GM19372 (cell line): ENCODE data around the gene TCL1A.
A peak's percentile ranks its signal among the peaks of the same experiment; 100 is the strongest.

Experiments
- ATAC-seq: cut with Tn5 transposase; IDR thresholded peaks from one replicate; pipeline ENCODE4 v1.9.1; 2021; ENCODE audit warnings: mild to moderate bottlenecking, low read depth, moderate library complexity; ENCODE audit not compliant: unreplicated experiment

The TCL1A gene

GRCh38 chr14:95707327-95707726 lies 6.6 kb downstream of the TCL1A start:
- no peak for ATAC-seq

- no peak for ATAC-seq
Observed at GRCh38 chr14:95705518-95705917, 8.4 kb downstream of the TCL1A start.

GRCh38 chr14:95703805-95704204 lies 10.1 kb downstream of the TCL1A start:
- ATAC-seq, result no peak

- no peak for ATAC-seq
Observed at GRCh38 chr14:95703341-95703740, 10.6 kb downstream of the TCL1A start.

GRCh38 chr14:95701846-95702221 lies 12.1 kb downstream of the TCL1A start:
- no peak for ATAC-seq

- no peak for ATAC-seq
Observed at GRCh38 chr14:95700221-95700976, 13.5 kb downstream of the TCL1A start.

GRCh38 chr14:95699412-95699811 lies 14.5 kb downstream of the TCL1A start:
- peak; percentile 39 for ATAC-seq

- ATAC-seq, result no peak
Observed at GRCh38 chr14:95698287-95698686, 15.6 kb downstream of the TCL1A start.

- peak; percentile 67 for ATAC-seq
Observed at GRCh38 chr14:95697764-95698163, 16.2 kb downstream of the TCL1A start.

GRCh38 chr14:95696741-95697140 lies 17.2 kb downstream of the TCL1A start:
- ATAC-seq, result no peak

GRCh38 chr14:95695913-95696312 lies 18.0 kb downstream of the TCL1A start:
- ATAC-seq, result no peak

- ATAC-seq, result no peak
Observed at GRCh38 chr14:95695051-95695450, 18.9 kb downstream of the TCL1A start.

GRCh38 chr14:95692109-95692508 lies 21.8 kb downstream of the TCL1A start:
- no peak for ATAC-seq

- no peak for ATAC-seq
Observed at GRCh38 chr14:95691591-95691990, 22.3 kb downstream of the TCL1A start.

GRCh38 chr14:95690815-95691214 lies 23.1 kb downstream of the TCL1A start:
- no peak for ATAC-seq

- ATAC-seq, result no peak
Observed at GRCh38 chr14:95689441-95689840, 24.5 kb downstream of the TCL1A start.

GRCh38 chr14:95686935-95687334 lies 27.0 kb downstream of the TCL1A start:
- no peak for ATAC-seq

GRCh38 chr14:95685978-95686922 lies 27.7 kb downstream of the TCL1A start, which contains the start of gene TCL1B:
TSS of gene TCL1B (plus strand) at chr14:95686426. CDS start at chr14:95686468, 42 bp downstream.
- ATAC-seq, result no peak

GRCh38 chr14:95683793-95684192 lies 30.1 kb downstream of the TCL1A start:
- no peak for ATAC-seq

GRCh38 chr14:95681153-95681552 lies 32.8 kb downstream of the TCL1A start:
- ATAC-seq, result no peak

GRCh38 chr14:95679998-95680735 lies 33.8 kb downstream of the TCL1A start:
- no peak for ATAC-seq
